B cell (primary cell): Measurements from ENCODE around the gene TLCD3B.

Experiments
- CTCF ChIP-seq: fragments of 200-600 bp; IDR thresholded peaks from one replicate; pipeline ENCODE4 v1.8.0; 2022; ENCODE audit warnings: antibody characterized with exemption, mild to moderate bottlenecking
- EZH2 ChIP-seq: IDR thresholded peaks from 2 replicates; pipeline ENCODE4 v1.6.1; 2012; ENCODE audit warnings: borderline replicate concordance, low read depth, mild to moderate bottlenecking, moderate library complexity, low read length; ENCODE audit not compliant: insufficient read depth, poor library complexity, severe bottlenecking

DNA sequence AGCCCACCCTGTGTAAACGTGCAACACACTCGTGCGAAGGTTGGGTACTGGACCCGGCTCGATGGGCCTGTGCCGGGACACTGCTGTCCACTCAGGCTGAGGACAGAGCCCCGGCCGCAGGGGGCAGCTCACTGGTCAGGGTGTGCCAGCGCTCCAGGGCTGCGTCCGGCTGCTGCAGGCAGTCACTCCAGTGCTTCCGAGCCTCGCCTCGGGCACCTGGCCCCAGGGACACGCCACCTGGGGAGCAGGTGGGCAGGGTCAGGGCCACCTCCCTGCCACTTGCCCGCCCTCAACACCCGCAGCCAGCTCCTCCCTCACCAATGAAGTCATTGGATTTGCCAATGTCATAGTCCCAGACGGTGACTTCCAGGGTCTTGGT, 25.0 kb downstream of the TLCD3B start:
- no peak for TF ChIP-seq CTCF
- TF ChIP-seq EZH2 = no peak
